ELF-1 (cell line): ENCODE data around the gene ASXL2.
"Not testable (repeated sequence)": the region's sequence is repeated elsewhere in the genome, so short reads cannot be mapped to it uniquely, and the experiment has no call there.

Experiments used
- DNase-seq: peaks from one replicate; pipeline ENCODE4 v3.0.0-alpha.2; 2016; ENCODE audit warnings: low read depth, low spot score

ASXL2 gene

GRCh38 chr2:25736899-25737515, 141.3 kb downstream of the ASXL2 start:
- no peak for DNase-seq

GRCh38 chr2:25735835-25736234, 142.5 kb downstream of the ASXL2 start:
- DNase-seq: no peak

- no peak for DNase-seq
Measured at GRCh38 chr2:25728559-25728958, 149.7 kb downstream of the ASXL2 start.

GRCh38 chr2:25726522-25726921, 151.8 kb downstream of the ASXL2 start:
- DNase-seq: no peak

GRCh38 chr2:25725877-25726276, 152.4 kb downstream of the ASXL2 start:
- DNase-seq: no peak

- no peak for DNase-seq
Measured at GRCh38 chr2:25724756-25725155, 153.5 kb downstream of the ASXL2 start.

- DNase-seq: no peak
Measured at GRCh38 chr2:25722224-25722623, 156.1 kb downstream of the ASXL2 start.

GRCh38 chr2:25720575-25720974, 157.7 kb downstream of the ASXL2 start:
- DNase-seq: no peak

- no peak for DNase-seq
Measured at GRCh38 chr2:25714740-25715139, 163.5 kb downstream of the ASXL2 start.

- DNase-seq: no peak
Measured at GRCh38 chr2:25712455-25712854, 165.8 kb downstream of the ASXL2 start.

GRCh38 chr2:25711675-25712354, 166.5 kb downstream of the ASXL2 start:
- no peak for DNase-seq

- DNase-seq: no peak
Measured at GRCh38 chr2:25710750-25711149, 167.5 kb downstream of the ASXL2 start.

- DNase-seq: no peak
Measured at GRCh38 chr2:25709349-25709748, 168.9 kb downstream of the ASXL2 start.

- no peak for DNase-seq
Measured at GRCh38 chr2:25707927-25708590, 170.2 kb downstream of the ASXL2 start.

- DNase-seq: not testable (repeated sequence)
Measured at GRCh38 chr2:25705575-25705974, 172.7 kb downstream of the ASXL2 start.

- no peak for DNase-seq
Measured at GRCh38 chr2:25701801-25702200, 176.5 kb downstream of the ASXL2 start.

- no peak for DNase-seq
Measured at GRCh38 chr2:25700221-25700660, 178.0 kb downstream of the ASXL2 start.

GRCh38 chr2:25699216-25699615, 179.1 kb downstream of the ASXL2 start:
- DNase-seq: no peak

- DNase-seq: no peak
Measured at GRCh38 chr2:25698752-25699151, 179.5 kb downstream of the ASXL2 start.

- DNase-seq: peak; percentile 40
Measured at GRCh38 chr2:25697559-25698341, 180.5 kb downstream of the ASXL2 start.

GRCh38 chr2:25692737-25693445, 185.4 kb downstream of the ASXL2 start:
- DNase-seq: no peak
